Measurements from ENCODE around the gene DQX1. TPM values are rescaled to one million over a fixed set of nuclear protein-coding genes. Genes with fewer than 3 reads are reported as not detected.

DQX1 gene
- total and polyA plus RNA-seq, 2 experiments from 2014 or later: 4.0 TPM; not detected in 1

DNA sequence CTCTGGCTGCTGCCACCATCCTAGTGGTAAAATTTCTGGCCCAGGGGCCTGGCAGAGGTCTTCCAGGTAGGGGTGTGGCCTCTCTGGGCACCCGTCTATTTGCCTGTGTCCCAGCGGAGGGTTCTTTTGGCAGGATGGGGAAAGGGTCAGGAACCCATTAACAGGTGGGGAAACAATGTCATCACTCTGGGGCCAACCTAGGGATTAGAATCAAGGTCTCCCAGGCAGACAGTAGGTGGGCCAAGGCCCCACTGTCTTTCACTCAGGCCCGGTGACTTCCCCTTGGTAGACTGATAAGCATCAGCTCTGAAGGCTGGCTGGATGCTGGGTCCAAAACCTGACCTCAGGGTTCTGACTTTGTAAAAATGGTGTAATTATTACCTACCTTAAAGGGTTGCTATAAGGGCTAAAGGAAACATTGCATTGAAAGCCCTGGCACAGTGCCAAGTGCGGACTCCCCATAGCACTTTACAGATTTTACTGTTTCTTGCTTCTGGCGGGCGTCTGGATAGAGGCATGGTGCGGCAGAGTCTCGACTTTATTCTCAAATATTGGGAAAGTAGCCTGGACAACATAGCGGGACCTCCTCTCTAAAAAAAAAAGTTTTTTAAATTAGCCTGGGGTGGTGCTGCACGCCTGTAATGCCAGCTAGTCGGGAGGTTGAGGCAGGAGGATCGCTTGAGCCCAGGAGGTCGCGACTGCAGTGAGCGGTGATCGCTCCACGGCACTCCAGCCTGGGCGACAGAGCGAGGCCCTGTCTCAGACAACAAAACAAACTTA lies 28.8 kb downstream of the DQX1 start:
- H3K9me2 ChIP-seq (replicated peaks; ENCODE audit: insufficient read depth): no peaks in the 10 kb centered on the region
- no peaks in the 10 kb centered on the region for H3K9me3 ChIP-seq (ENCODE audit: low read depth)
- H3K79me2 ChIP-seq: peaks cover 4% of the 10 kb centered on the region
- H3K4me2 ChIP-seq: peak overlapping the region; percentile 98
- peaks cover 52% of the 10 kb centered on the region for H3K27me3 ChIP-seq
- no peak for DNase-seq (ENCODE audit: low spot score)
- 71% methylated on average over 19 of the region's 19 CpGs for WGBS (ENCODE audit: low lambda C conversion rate, missing lambda C conversion rate)
- H3K27ac ChIP-seq: no peak overlapping the region
- H4K20me1 ChIP-seq (ENCODE audit: insufficient read depth, poor library complexity, severe bottlenecking): no peaks in the 10 kb centered on the region
- TF ChIP-seq, protein P1, sequence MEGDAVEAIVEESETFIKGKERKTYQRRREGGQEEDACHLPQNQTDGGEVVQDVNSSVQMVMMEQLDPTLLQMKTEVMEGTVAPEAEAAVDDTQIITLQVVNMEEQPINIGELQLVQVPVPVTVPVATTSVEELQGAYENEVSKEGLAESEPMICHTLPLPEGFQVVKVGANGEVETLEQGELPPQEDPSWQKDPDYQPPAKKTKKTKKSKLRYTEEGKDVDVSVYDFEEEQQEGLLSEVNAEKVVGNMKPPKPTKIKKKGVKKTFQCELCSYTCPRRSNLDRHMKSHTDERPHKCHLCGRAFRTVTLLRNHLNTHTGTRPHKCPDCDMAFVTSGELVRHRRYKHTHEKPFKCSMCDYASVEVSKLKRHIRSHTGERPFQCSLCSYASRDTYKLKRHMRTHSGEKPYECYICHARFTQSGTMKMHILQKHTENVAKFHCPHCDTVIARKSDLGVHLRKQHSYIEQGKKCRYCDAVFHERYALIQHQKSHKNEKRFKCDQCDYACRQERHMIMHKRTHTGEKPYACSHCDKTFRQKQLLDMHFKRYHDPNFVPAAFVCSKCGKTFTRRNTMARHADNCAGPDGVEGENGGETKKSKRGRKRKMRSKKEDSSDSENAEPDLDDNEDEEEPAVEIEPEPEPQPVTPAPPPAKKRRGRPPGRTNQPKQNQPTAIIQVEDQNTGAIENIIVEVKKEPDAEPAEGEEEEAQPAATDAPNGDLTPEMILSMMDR (IDR thresholded peaks at IDR 0.05; ENCODE audit: poor library complexity): no peak
- TF ChIP-seq EZH2 (IDR thresholded peaks at IDR 0.05; ENCODE audit: borderline replicate concordance): peak; percentile 13
- H3K36me3 ChIP-seq (replicated peaks; ENCODE audit: insufficient read depth, low read depth): no peaks in the 10 kb centered on the region
- H3K4me1 ChIP-seq (ENCODE audit: insufficient read depth): peaks cover 37% of the 10 kb centered on the region
- no peak overlapping the region for H2AFZ ChIP-seq
- H3K4me3 ChIP-seq: no peak overlapping the region

DNA sequence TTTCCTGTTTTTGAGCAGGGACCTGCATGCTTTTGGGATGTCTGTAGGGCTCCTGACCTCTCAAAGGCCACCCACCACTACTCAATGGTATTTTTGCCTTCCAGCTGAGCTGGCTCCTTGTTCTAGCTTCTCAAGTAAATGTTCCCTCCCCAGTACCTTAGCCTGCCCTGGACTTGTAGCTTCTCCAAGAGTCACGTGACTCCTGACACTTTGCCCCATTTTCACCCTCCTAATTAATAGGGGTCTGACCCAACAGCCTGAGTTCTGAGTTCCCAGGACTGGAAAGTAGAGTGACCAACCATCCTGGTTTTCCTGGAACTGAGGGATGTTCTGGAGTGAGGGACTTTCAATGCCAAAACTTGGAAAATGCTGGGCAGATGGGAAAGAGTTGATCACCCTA lies 30.6 kb downstream of the DQX1 start:
- peaks cover 42% of the 10 kb centered on the region for H3K27me3 ChIP-seq
- H3K9me3 ChIP-seq (ENCODE audit: low read depth): no peaks in the 10 kb centered on the region
- H3K36me3 ChIP-seq (replicated peaks; ENCODE audit: insufficient read depth, low read depth): no peaks in the 10 kb centered on the region
- no peaks in the 10 kb centered on the region for H4K20me1 ChIP-seq (ENCODE audit: insufficient read depth, poor library complexity, severe bottlenecking)
- TF ChIP-seq EZH2 (IDR thresholded peaks at IDR 0.05; ENCODE audit: borderline replicate concordance): no peak
- no peak for TF ChIP-seq EZH2phosphoT487 (IDR thresholded peaks at IDR 0.05; ENCODE audit: low read depth, severe bottlenecking, unreplicated experiment)
- TF ChIP-seq, protein P1 (IDR thresholded peaks at IDR 0.05; ENCODE audit: poor library complexity): no peak
- H3K79me2 ChIP-seq: no peaks in the 10 kb centered on the region
- H3K4me2 ChIP-seq: no peak overlapping the region
- H3K27ac ChIP-seq: no peak overlapping the region
- H2AFZ ChIP-seq: no peak overlapping the region
- DNase-seq (ENCODE audit: low spot score): no peak
- 93% methylated on average over 1 of the region's 1 CpG for WGBS (ENCODE audit: low lambda C conversion rate, missing lambda C conversion rate)
- peaks cover 28% of the 10 kb centered on the region for H3K4me1 ChIP-seq (ENCODE audit: insufficient read depth)
- no peaks in the 10 kb centered on the region for H3K9me2 ChIP-seq (replicated peaks; ENCODE audit: insufficient read depth)
- H3K4me3 ChIP-seq: no peak overlapping the region

DNA sequence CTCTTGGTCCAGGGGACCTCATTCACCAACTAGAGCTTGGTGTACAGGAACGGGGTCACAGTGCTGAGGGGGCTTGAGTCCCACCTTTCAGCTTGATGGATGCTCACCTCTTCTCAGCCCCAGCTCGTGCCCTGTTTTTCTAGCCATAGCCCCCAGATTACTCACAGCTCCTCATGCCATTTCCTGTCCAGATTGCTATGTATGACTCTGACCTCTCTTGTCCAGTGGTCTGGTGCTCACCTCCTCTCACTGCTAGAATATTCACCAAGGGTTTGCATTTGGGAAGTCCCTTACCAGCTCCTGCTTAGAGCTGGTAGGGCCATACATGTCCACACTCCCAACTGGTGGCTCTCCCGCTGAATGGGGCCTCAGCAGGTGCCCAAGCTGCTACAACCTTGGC lies 32.5 kb downstream of the DQX1 start:
- WGBS (ENCODE audit: low lambda C conversion rate, missing lambda C conversion rate): 92% methylated on average over 3 of the region's 3 CpGs

More for the DNA sequence above, 32.5 kb downstream of the DQX1 start:
- H3K9me3 ChIP-seq (ENCODE audit: low read depth): no peaks in the 10 kb centered on the region
- no peak overlapping the region for H2AFZ ChIP-seq
- no peak for TF ChIP-seq EZH2 (IDR thresholded peaks at IDR 0.05; ENCODE audit: borderline replicate concordance)
- TF ChIP-seq, protein P1 (IDR thresholded peaks at IDR 0.05; ENCODE audit: poor library complexity): no peak
- no peak for TF ChIP-seq EZH2phosphoT487 (IDR thresholded peaks at IDR 0.05; ENCODE audit: low read depth, severe bottlenecking, unreplicated experiment)
- H3K36me3 ChIP-seq (replicated peaks; ENCODE audit: insufficient read depth, low read depth): no peaks in the 10 kb centered on the region
- no peaks in the 10 kb centered on the region for H3K9me2 ChIP-seq (replicated peaks; ENCODE audit: insufficient read depth)
- no peaks in the 10 kb centered on the region for H3K79me2 ChIP-seq
- H3K27me3 ChIP-seq: peaks cover 24% of the 10 kb centered on the region
- H3K4me2 ChIP-seq: no peak overlapping the region
- peaks cover 12% of the 10 kb centered on the region for H3K4me1 ChIP-seq (ENCODE audit: insufficient read depth)
- H4K20me1 ChIP-seq (ENCODE audit: insufficient read depth, poor library complexity, severe bottlenecking): no peaks in the 10 kb centered on the region
- no peak overlapping the region for H3K27ac ChIP-seq
- no peak for DNase-seq (ENCODE audit: low spot score)
- no peak overlapping the region for H3K4me3 ChIP-seq

All from hepatocyte (in vitro differentiated cells).